PC-9 (cell line): ENCODE results near the gene KCNA1.

Experiments used
- CTCF ChIP-seq: fragments of 200-600 bp; sonication (generic); conservative IDR thresholded peaks from 2 replicates; pipeline ENCODE4 v1.6.1; 2017; ENCODE audit warnings: mixed run types, antibody characterized with exemption, mild to moderate bottlenecking, moderate library complexity
- EZH2 ChIP-seq: fragments of 200-600 bp; sonication (generic); IDR thresholded peaks from 2 replicates; pipeline ENCODE4 v1.8.0; 2017; ENCODE audit warnings: antibody characterized with exemption, low read depth

DNA sequence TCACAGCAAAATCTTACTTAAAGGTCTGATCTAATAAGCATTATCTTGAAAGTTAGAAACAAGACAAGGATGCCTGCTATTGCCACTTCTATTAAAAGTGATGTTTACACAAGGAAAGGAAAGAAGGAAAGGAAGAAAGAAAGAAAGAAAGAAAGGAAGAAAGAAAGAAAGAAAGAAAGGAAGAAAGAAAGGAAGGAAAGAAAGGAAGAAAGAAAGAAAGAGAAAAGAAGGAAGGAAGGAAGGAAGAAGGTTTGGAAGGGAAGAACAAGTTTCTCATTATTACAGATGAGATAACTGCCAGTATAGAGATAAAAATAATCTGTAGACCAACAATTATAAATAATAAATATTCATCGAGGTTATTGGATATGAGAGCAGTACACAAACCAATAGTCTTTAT is 35.8 kb upstream of the KCNA1 start:
- TF ChIP-seq CTCF (no peak), EZH2 (no peak)
